Endometrial microvascular endothelial cells (primary cell): Measurements from ENCODE around the gene TNP2. TPM values are rescaled to one million over a fixed set of nuclear protein-coding genes. Genes with fewer than 3 reads are reported as not detected.

ENCODE experiments used
- in situ Hi-C: cut with HindIII; loops from 2 replicates; pipeline ENCODE4 v1.10.0; 2017; ENCODE audit warnings: low sequenced_read_pairs, low pct_unique_long_range_greater_than_20kb; ENCODE audit errors: inconsistent ontology term
- total RNA-seq: library from RNA; depleted of rRNA; stranded (reverse); fragments of >200 nt; gene quantifications from one replicate; pipeline ENCODE4 v1.2.3, GENCODE V29; 2015; ENCODE audit errors: inconsistent ontology term

TNP2 gene
- total RNA-seq, 1 donor from 2014 or later: not detected

- in situ Hi-C loops: no loop called here
Observed at GRCh38 chr16:11280616-11281522, 11.7 kb upstream of the TNP2 start, which contains the start of gene PRM1. Gene PRM1 (minus strand): TSS chr16:11281330. CDS start chr16:11281238, 92 bp downstream.

GRCh38 chr16:11278681-11279628 is 9.8 kb upstream of the TNP2 start:
- in situ Hi-C loops: no loop called here

DNA sequence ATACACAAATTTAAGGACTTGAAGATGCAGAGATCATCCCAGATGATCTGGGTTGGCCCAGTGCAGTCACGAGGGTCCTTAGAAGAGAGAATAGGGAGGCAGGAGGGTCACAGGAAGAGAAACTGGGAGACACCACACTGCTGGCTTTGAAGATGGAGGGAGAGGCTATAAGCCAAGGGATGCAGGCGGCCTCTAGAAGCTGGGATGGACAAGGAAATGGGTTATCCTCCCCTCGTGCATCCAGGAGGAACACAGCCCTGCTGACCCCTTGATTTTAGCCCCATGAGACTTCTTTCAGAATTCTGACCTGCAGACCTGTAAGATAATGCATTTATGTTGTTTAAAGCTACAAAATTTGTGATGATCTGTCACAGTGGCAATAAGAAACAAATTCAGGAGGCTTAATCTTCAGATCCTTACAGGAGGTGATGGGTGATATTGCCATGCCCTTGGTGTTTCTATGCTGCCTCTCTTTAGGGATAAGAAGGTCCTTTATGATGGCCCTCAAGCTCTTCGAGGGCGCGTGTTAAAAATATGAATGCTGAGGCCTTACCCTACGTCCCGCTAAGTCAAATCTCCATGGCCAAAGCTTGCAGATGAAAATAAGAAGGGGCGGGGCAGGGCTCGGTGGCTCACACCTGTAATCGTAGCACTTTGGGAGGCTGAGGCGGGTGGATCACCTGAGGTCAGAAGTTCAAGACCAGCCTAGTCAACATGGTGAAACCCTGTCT is 8.6 kb upstream of the TNP2 start:
- in situ Hi-C loops: no loop called here

DNA sequence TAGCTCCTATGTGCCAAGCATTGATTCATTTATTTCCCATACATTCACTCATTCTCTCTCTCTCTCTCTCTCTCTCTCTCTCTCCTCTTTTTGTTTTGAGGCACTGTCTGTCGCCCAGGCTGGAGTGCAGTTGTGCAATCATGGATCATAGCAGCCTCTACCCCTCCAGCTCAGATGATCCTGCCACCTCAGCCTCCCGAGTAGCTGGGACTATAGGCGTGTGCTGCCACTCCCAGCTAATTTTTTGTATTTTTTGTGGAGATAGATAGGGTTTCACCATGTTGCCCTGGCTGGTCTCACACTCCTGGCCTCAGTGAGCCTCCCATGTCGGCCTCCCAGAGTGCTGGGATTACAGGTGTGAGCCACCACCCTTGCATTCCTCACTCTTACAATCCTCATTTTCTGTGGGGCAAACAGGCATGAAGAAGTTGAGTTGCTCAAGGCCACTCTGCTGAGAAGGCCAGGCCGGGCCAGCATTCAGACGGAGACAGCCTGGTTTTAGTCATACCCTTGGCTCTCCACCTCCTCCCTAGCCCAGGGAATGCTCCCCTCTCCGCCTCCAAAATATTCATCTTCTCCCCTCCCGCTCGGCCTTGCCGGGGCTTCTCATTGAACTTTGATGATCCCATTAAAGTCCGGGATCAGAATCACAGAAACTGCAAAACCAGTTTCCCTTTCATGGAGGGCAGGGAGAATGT is 7.9 kb upstream of the TNP2 start:
- in situ Hi-C loops: no loop called here

- in situ Hi-C loops: no loop called here
Observed at GRCh38 chr16:11276143-11276895, 7.2 kb upstream of the TNP2 start, which contains the start of gene PRM2. Gene PRM2 (minus strand): TSS chr16:11276480. CDS start chr16:11276370, 110 bp downstream.

GRCh38 chr16:11274964-11275363 is 5.8 kb upstream of the TNP2 start:
- in situ Hi-C loops: loop anchor here (25.0 kb wide), 1 partner anchor 87 kb away; no protein-coding TSS in a partner anchor

DNA sequence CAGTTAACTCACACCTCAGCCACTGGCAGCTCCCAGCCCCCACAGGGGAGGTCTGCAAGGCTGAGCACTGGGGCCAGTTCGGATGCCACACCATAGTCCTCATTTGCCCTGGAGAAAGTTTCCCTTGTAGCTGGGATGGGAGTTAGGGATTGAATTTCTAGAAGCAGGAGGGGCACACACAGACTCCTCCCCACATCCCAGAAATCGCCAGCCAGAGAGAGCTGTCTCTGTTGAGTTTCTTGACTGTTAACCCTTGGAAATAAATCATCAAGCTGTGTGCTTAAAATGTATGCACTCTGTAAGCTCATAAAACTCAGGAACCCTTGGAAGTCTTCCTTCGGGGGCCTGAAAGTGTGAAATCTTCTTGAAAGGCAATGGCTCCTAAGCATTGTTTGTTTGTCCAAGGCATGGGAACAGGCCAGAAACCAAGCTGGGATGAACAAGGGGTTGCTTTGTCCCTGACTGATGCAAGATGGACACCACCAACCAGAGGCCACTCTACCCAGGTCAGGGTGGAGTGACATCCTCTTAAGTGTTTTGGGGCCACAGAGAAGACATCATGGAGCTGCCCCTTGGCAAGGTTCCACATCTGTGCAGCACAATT is 4.7 kb upstream of the TNP2 start:
- in situ Hi-C loops: loop anchor here (25.0 kb wide), 1 partner anchor 88 kb away; no protein-coding TSS in a partner anchor

DNA sequence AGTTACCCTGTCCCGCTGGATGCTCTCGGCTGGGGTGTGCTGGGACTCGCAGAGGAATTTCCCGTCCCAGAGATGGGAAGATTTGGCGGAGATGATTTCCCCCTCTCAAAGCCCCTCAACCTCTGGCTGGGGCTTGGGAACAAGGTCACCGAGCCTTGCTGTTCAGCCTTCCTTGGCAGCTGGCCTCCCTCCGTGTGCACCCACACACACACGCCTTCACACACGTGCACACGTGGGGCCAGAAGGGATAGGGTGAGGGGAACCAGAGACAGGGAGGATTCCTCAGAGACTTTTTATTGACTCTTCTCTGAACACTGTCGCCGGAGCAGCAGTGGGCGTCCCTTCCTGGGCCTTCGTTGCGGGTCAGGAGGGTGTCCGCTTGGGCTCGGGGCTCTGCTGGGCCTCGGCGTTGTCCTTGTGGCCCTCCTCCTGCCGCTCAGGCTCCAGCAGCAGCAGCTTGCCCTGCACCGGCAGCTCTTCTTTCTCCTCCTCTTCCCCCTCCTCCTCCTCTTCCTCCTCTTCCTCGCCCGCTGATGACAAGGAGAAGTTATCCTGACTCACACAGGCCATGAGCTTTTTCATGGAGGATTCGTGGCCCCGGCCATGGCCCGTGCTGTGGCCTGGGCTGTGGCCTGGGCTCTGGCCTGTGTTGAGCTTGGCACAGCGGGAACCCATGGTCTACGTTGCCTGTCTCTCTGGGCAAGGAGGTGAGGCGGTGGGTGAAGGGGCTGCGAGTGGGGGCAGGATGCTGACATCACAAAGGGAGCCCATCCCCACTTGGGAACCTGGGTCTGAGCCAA is 4.0 kb upstream of the TNP2 start, which contains the start of gene PRM3:
TSS of gene PRM3 (minus strand) at position 709 of the 800 bp plus-strand sequence. CDS start at position 675, 34 bp downstream.
- in situ Hi-C loops: loop anchor here (25.0 kb wide), 1 partner anchor 89 kb away; no protein-coding TSS in a partner anchor

- in situ Hi-C loops: loop anchor here (25.0 kb wide), 1 partner anchor 90 kb away; no protein-coding TSS in a partner anchor
Observed at GRCh38 chr16:11272484-11272883, 3.4 kb upstream of the TNP2 start.

GRCh38 chr16:11271610-11272009 is 2.5 kb upstream of the TNP2 start:
- in situ Hi-C loops: loop anchor here (25.0 kb wide), 1 partner anchor 91 kb away; no protein-coding TSS in a partner anchor

DNA sequence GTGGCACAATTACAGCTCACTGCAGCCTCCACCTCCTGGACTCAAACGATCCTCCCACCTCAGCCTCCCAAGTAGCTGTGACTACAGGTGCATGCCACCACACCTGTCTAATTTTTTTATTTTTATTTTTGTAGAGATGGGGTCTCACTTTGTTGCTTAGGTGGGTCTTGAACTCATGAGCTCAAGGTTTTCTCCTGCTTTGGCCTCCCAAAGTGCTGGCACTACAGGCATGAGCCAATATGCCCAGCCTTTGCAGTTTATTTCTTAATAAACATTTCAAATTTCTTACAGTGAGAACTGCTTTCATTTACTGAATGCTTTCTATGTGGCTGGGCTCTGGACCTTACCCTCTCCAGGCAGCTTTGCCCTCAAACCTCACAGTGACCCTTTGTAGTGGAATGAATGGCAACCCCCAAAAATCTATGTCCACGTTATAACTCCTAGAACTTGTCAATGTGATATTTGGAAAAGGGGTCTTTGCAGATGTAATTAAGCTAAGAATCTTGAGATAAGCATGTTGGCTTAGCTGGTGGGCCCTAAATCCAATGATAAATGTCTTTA is 1.6 kb upstream of the TNP2 start:
- in situ Hi-C loops: loop anchor here (25.0 kb wide), 1 partner anchor 92 kb away; no protein-coding TSS in a partner anchor

GRCh38 chr16:11265124-11265523 is 4.0 kb downstream of the TNP2 start:
- in situ Hi-C loops: loop anchor here (25.0 kb wide), 1 partner anchor 97 kb away; no protein-coding TSS in a partner anchor

GRCh38 chr16:11264155-11264832 is 4.8 kb downstream of the TNP2 start:
- in situ Hi-C loops: loop anchor here (25.0 kb wide), 1 partner anchor 98 kb away; no protein-coding TSS in a partner anchor

- in situ Hi-C loops: loop anchor here (25.0 kb wide), 1 partner anchor 99 kb away; no protein-coding TSS in a partner anchor
Observed at GRCh38 chr16:11263737-11264136, 5.4 kb downstream of the TNP2 start.

- in situ Hi-C loops: loop anchor here (25.0 kb wide), 1 partner anchor 99 kb away; no protein-coding TSS in a partner anchor
Observed at GRCh38 chr16:11262915-11263314, 6.2 kb downstream of the TNP2 start.
